OCI-LY7 (cell line): ENCODE measurements around the gene DUSP6. TPM values are rescaled to one million over a fixed set of nuclear protein-coding genes. Genes with fewer than 3 reads are reported as not detected.

Experiments used
- BruUV-seq: library from RNA; stranded (reverse); fragments of 400-500 nt; replicated peaks from 2 replicates; lab custom pipeline; 2021; lab: Mats Ljungman, UMichigan
- CTCF ChIA-PET: fragments of 300-600 bp; sonication (Branson Sonifier 250); formaldehyde crosslinking; loops from one replicate; lab custom pipeline; 2022; ENCODE audit warnings: antibody characterized with exemption; ENCODE audit not compliant: unreplicated experiment; lab: Charles Lee
- POLR2A ChIA-PET: fragments of 300-600 bp; sonication (Branson Sonifier 250); formaldehyde crosslinking; loops from one replicate; lab custom pipeline; 2022; ENCODE audit warnings: antibody characterized with exemption; lab: Charles Lee
- DNase-seq: peaks from one replicate; pipeline ENCODE4 v3.0.0-alpha.2; 2015; ENCODE audit warnings: low spot score
- H2AFZ ChIP-seq: fragments of 200-600 bp; sonication (generic), shearing (Covaris generic); 2 replicates; pipeline ENCODE4 v1.6.1; 2014; ENCODE audit warnings: mild to moderate bottlenecking, antibody characterized with exemption, low read length, moderate library complexity
- H3K27ac ChIP-seq: fragments of 200-600 bp; sonication (generic); 2 replicates; pipeline ENCODE4 v1.5.1; 2014; ENCODE audit warnings: mixed run types, low read depth, mild to moderate bottlenecking, moderate library complexity, low read length, inconsistent platforms; ENCODE audit not compliant: poor library complexity, severe bottlenecking
- H3K36me3 ChIP-seq: fragments of 200-600 bp; sonication (generic); 2 replicates; pipeline ENCODE4 v1.6.1; 2014; ENCODE audit warnings: mild to moderate bottlenecking, antibody characterized with exemption, low read length, moderate library complexity, mixed read lengths; ENCODE audit not compliant: insufficient read depth
- H3K4me1 ChIP-seq: fragments of 200-600 bp; sonication (generic); 2 replicates; pipeline ENCODE4 v1.5.1; 2014; ENCODE audit warnings: mild to moderate bottlenecking, low read length; ENCODE audit not compliant: insufficient read depth, poor library complexity, severe bottlenecking
- H3K4me2 ChIP-seq: fragments of 200-600 bp; sonication (generic); 2 replicates; pipeline ENCODE4 v1.6.1; 2014; ENCODE audit warnings: mild to moderate bottlenecking, low read length
- H3K4me3 ChIP-seq: fragments of 200-600 bp; sonication (generic); 2 replicates; pipeline ENCODE4 v1.5.1; 2014; ENCODE audit warnings: mild to moderate bottlenecking, low read depth, low read length; ENCODE audit not compliant: poor library complexity, severe bottlenecking
- H3K79me2 ChIP-seq: fragments of 200-600 bp; sonication (generic); 2 replicates; pipeline ENCODE4 v1.6.1; 2016; ENCODE audit warnings: low read depth, mild to moderate bottlenecking, low read length, moderate library complexity, mixed read lengths; ENCODE audit not compliant: insufficient read depth
- H3K9me2 ChIP-seq: fragments of 200-600 bp; sonication (generic); 2 replicates; pipeline ENCODE4 v1.6.1; 2016; ENCODE audit warnings: mild to moderate bottlenecking, low read length, mixed read lengths; ENCODE audit not compliant: insufficient read depth
- H3K9me3 ChIP-seq: fragments of 200-600 bp; sonication (generic); 2 replicates; pipeline ENCODE4 v1.6.1; 2014; ENCODE audit warnings: mild to moderate bottlenecking, mixed run types, low read length, mixed read lengths
- H4K20me1 ChIP-seq: fragments of 200-600 bp; sonication (generic); 2 replicates; pipeline ENCODE4 v1.6.1; 2014; ENCODE audit warnings: mild to moderate bottlenecking, antibody characterized with exemption, low read length, moderate library complexity, mixed read lengths; ENCODE audit not compliant: insufficient read depth
- EZH2phosphoT487 ChIP-seq: fragments of 200-600 bp; sonication (generic); IDR thresholded peaks from 2 replicates; pipeline ENCODE4 v1.6.1; 2018; ENCODE audit warnings: low read depth, borderline replicate concordance, mild to moderate bottlenecking, mixed run types, antibody characterized with exemption, low read length, moderate library complexity, mixed read lengths
- intact Hi-C: fragments of 100-400 bp; cut with micrococcal nuclease; formaldehyde crosslinking; loops from one replicate; pipeline ENCODE4 v1.10.0; 2022; ENCODE audit not compliant: unreplicated experiment
- total RNA-seq, 2 experiments: library from RNA; depleted of rRNA in 1 of 2; stranded (reverse); fragments of >200 nt in 1 of 2; shearing (Covaris generic) in 1 of 2; gene quantifications; 2 replicates each; pipeline ENCODE4 v1.2.3, GENCODE V29; 2014 to 2022
- TF ChIP-seq, protein P1 (sequence below): fragments of 200-600 bp; sonication (generic); conservative IDR thresholded peaks from 2 replicates; pipeline ENCODE4 v1.5.1; 2014; ENCODE audit warnings: mild to moderate bottlenecking, antibody characterized with exemption, low read length, moderate library complexity, mixed read lengths

Gene DUSP6
- total RNA-seq, 2 experiments from 2014 or later, result 0.47 to 2.2 TPM

DNA sequence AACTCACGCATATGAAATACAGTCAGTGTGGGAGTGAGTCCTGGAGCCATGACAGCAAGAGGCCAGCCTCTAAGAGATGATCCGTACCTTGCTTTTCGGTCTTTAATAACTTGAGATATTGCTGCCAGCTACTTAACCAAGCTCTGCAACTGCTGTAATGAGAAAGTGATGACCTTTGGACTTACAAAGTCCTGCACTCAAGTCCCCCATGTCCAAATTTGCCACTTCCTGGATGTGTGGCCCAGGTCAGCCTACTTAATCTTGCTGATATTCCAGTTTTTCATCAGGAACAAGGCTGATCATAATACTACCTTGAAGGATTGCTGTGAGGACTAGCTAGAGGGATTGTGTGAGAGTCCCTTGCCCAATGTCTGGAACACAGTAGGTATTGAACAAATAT lies 33.8 kb upstream of the DUSP6 start:
- H3K9me2 ChIP-seq, result no peaks in the 10 kb centered on the region
- no peak for DNase-seq
- H3K4me1 ChIP-seq, result no peaks in the 10 kb centered on the region
- CTCF ChIA-PET, result no interaction called here
- H3K79me2 ChIP-seq, result no peaks in the 10 kb centered on the region
- no peak overlapping the region for H3K27ac ChIP-seq
- no peaks in the 10 kb centered on the region for H3K9me3 ChIP-seq
- no TSS peak for BruUV-seq
- no peaks in the 10 kb centered on the region for H3K36me3 ChIP-seq
- intact Hi-C loops, result no loop called here
- no peak overlapping the region for H2AFZ ChIP-seq
- POLR2A ChIA-PET, result interaction anchor here (0.9 kb wide), 1 partner anchor 37 kb away, joined by 3 read pairs; no protein-coding TSS in a partner anchor
- no peak overlapping the region for H3K4me3 ChIP-seq
- no peaks in the 10 kb centered on the region for H4K20me1 ChIP-seq
- H3K4me2 ChIP-seq, result no peak overlapping the region
- TF ChIP-seq, protein P1, sequence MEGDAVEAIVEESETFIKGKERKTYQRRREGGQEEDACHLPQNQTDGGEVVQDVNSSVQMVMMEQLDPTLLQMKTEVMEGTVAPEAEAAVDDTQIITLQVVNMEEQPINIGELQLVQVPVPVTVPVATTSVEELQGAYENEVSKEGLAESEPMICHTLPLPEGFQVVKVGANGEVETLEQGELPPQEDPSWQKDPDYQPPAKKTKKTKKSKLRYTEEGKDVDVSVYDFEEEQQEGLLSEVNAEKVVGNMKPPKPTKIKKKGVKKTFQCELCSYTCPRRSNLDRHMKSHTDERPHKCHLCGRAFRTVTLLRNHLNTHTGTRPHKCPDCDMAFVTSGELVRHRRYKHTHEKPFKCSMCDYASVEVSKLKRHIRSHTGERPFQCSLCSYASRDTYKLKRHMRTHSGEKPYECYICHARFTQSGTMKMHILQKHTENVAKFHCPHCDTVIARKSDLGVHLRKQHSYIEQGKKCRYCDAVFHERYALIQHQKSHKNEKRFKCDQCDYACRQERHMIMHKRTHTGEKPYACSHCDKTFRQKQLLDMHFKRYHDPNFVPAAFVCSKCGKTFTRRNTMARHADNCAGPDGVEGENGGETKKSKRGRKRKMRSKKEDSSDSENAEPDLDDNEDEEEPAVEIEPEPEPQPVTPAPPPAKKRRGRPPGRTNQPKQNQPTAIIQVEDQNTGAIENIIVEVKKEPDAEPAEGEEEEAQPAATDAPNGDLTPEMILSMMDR, result no peak
- no peak for TF ChIP-seq EZH2phosphoT487

DNA sequence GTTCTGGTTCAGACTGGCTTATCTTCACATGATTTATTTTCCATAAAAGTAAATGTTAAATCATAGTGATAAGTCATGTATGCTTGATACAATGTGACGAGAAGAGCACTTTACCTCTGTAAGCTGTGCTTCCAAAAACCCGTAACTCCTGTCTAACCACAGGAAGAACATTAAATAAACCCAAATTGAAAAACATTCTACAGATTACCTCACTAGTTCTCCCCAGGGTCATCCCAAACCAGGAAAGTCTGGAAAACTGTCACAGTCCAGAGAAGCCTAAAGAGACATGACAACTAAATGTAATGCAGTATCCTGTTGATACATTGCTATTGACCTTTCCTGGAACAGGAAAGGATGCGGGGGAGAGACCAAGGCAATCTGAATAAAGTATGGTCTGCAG lies 32.5 kb upstream of the DUSP6 start:
- Histone ChIP-seq H3K4me2 (no peak overlapping the region), H3K36me3 (no peaks in the 10 kb centered on the region), H3K9me2 (no peaks in the 10 kb centered on the region), H3K9me3 (no peaks in the 10 kb centered on the region), H2AFZ (no peak overlapping the region), H4K20me1 (no peaks in the 10 kb centered on the region), H3K27ac (no peak overlapping the region), H3K4me3 (no peak overlapping the region), H3K4me1 (no peaks in the 10 kb centered on the region), H3K79me2 (no peaks in the 10 kb centered on the region)
- CTCF ChIA-PET, result no interaction called here
- DNase-seq, result no peak
- POLR2A ChIA-PET, result interaction anchor here (0.7 kb wide), 2 partner anchors 153 to 1021 kb away, joined by 5 read pairs; no protein-coding TSS in a partner anchor
- intact Hi-C loops, result no loop called here
- TF ChIP-seq EZH2phosphoT487, result no peak
- TF ChIP-seq, protein P1, result no peak
- no TSS peak for BruUV-seq

DNA sequence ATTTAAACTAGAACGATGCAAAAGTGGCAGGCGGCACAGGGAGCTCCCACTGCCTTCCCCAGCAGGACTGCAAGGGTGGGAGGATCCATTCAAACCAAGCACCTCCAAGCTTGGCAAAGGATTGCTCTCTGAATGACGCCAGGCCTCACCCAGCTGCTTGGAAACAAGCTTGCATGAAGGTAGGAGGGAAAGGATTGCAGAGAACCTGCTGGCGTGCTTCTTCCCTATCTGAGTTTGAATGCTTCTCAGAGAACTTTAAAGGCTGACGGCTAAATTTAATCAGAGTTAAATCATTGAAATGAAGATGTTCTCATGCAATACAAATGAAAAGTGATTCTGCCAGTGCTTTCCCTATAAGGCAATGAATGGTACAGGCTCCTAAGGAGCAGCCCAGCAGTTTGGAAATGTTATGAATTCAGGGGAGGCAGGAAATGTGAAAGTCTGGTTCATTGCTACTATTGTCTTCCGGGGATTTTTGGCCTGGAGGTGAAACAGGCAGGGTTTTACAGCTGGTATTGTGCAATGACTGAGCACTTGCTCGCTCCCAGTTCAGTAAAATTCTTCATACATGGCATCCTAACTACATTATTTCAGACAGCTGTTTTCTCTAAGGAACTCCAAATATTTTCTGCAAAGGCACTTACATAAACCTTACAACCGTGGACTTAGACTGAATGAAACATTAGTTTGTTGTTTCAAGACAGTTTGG lies 31.9 kb upstream of the DUSP6 start:
- Histone ChIP-seq H3K9me3 (no peaks in the 10 kb centered on the region), H3K79me2 (no peaks in the 10 kb centered on the region), H3K4me2 (no peak overlapping the region), H3K9me2 (no peaks in the 10 kb centered on the region), H3K4me1 (no peaks in the 10 kb centered on the region), H3K4me3 (no peak overlapping the region), H3K27ac (no peak overlapping the region), H2AFZ (no peak overlapping the region), H4K20me1 (no peaks in the 10 kb centered on the region), H3K36me3 (no peaks in the 10 kb centered on the region)
- ChIA-PET CTCF (no interaction called here), POLR2A (interaction anchor here (0.7 kb wide), 1 partner anchor 9 kb away, joined by 3 read pairs; no protein-coding TSS in a partner anchor)
- intact Hi-C loops, result no loop called here
- no peak for TF ChIP-seq EZH2phosphoT487
- TF ChIP-seq, protein P1, result no peak
- no peak for DNase-seq
- BruUV-seq, result no TSS peak
